NCI-H1048 (cell line): ENCODE measurements around the gene NTSR2.
A peak's percentile ranks its signal among the peaks of the same experiment; 100 is the strongest.

Source experiments
- DNase-seq: peaks from one replicate; lab custom pipeline; 2025; lab: John Stamatoyannopoulos, UW

NTSR2 gene

DNA sequence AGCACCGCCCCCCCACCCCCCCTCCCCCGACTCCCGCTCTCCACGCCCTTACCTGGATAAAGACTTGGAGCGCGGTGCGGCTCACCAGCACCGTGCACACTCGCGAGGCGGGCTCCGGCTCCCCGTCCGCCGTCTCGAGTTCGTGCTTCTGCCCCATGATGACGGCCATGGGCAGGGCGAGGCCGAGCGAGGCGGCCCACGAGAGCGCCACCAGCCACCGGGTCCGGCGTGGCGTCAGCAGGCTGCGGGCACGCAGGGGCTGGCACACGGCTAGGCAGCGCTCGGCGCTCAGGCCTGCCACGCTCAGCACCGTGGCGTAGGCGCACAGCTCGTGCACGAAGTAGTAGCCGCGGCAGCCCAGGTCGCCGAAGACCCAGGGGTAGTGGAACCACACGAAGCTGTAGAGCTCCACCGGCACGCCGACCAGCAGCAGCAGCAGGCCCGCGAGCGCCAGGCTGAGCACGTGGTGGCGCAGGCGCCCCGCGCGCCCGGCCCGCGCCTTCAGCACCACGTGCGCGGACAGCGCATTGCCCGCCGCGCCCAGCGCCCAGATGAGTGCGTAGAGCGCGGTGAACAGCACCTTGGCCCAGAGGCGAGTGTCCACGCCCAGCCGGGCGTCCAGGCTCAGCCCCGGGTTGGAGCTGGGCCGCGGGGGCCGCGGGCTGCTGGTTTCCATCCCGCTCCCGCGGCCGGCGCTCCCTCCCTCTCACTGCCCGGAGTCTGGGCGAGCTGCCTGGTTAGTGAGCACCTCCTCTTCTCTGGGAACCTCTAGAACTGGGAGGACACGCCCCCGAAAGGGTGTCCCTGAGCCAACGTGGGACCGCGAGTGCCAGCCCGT is at the start of gene NTSR2:
TSS of gene NTSR2 (minus strand) at position 742 of the 838 bp plus-strand sequence. CDS start at position 676, 66 bp downstream.
- DNase-seq = peak; percentile 38

GRCh38 chr2:11719230-11719977 is 49.4 kb upstream of the NTSR2 start:
- no peak for DNase-seq

DNA sequence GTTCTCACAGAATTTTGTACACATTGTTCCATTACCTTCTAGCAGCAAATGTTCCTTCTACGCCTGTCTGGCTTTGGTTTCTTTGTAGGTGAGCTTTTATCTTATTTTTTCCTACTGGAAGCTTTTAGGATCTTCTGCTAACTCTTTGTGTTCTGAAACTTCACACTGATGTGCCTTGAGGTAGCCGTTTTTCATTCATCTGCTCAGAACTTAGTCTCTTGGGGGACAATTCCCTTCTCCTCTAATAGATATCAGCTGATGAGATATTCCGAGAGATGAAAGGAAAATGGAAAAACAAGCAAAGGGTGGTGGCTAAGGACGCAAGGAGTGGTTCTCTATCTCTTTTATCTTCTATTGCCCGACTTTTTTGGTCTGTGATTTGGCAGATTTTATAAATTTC is 48.6 kb upstream of the NTSR2 start:
- no peak for DNase-seq

DNA sequence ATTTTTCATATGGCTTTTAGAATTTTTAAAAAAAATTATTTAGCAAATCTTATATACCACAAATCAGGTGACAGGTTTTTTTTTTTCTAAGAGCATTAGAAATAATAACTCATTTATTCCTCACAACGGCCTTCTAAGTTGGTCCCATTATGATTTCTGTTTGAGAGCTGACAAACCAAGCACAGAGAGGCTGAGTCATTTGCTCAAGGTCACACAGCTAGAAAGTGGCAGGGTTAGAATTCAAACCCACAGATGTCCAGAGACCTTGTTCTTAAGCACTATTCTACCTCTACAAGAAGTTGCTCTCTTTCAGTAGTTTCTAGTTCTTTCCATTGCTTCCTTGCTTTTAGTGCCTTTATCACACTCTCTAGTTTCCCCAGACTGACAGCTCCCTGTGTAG is 47.6 kb upstream of the NTSR2 start:
- DNase-seq = no peak

- no peak for DNase-seq
Observed at GRCh38 chr2:11716689-11717321, 46.8 kb upstream of the NTSR2 start.

- DNase-seq = no peak
Observed at GRCh38 chr2:11715987-11716652, 46.1 kb upstream of the NTSR2 start.

- no peak for DNase-seq
Observed at GRCh38 chr2:11713815-11714214, 43.8 kb upstream of the NTSR2 start.

- no peak for DNase-seq
Observed at GRCh38 chr2:11712866-11713265, 42.9 kb upstream of the NTSR2 start.

GRCh38 chr2:11711751-11712150 is 41.8 kb upstream of the NTSR2 start:
- no peak for DNase-seq

DNA sequence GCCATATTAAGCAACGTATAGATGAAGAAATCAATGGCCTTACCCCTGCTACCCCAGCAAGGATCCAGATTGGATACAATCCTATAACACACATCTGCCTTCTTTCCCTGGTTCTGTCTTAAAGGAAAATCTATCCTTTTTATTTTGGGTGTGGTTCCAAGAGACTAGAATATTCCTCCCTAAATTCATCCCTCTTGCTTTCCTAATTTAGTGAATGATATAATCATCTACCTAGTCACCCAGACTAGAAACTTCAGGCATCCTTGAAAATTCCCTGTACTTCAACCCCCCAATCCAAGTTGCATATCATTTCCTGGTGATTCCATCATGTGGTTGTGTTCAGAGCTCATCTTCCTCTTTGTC is 41.3 kb upstream of the NTSR2 start:
- DNase-seq = no peak

- DNase-seq = no peak
Observed at GRCh38 chr2:11710632-11711353, 40.8 kb upstream of the NTSR2 start.

GRCh38 chr2:11710210-11710609 is 40.2 kb upstream of the NTSR2 start:
- DNase-seq = no peak

DNA sequence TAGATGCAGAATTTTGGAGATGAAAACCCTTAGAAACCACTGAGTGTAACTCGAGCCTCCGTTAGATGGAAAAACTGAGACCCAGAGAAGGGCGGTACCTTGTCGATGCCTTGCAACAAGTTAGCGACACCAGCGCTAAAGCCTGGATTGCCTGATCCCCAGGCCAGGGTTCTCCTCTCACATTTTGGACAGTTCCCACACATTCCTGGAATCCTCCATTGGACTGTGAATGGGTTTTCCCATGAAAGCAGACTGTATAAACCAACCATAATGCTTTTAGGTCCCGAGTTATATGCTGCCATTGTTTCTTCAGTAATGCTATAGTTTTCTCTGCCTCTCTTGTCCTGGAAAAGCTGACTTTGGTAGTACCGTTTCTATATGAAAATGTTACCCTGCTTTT is 39.3 kb upstream of the NTSR2 start:
- no peak for DNase-seq

DNA sequence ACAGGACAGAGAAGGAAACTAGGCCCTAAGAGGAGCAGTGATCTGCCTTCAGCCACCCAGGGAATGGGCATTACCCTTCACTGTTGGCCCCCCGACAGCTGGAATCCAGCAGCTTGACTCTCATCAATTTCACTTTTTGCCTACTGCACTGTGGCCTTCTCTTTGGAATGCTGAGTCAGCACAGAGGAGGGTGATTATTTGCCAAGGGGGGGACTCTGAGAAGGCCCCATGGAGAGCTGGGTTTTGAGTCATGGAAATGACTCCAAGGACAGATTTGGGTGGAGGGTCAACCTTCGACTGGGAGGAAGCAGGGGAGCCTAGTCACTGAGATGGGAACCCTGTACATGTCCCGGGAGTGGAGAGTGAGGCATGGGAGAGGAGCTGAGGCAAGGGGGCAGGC is 38.1 kb upstream of the NTSR2 start:
- no peak for DNase-seq

DNA sequence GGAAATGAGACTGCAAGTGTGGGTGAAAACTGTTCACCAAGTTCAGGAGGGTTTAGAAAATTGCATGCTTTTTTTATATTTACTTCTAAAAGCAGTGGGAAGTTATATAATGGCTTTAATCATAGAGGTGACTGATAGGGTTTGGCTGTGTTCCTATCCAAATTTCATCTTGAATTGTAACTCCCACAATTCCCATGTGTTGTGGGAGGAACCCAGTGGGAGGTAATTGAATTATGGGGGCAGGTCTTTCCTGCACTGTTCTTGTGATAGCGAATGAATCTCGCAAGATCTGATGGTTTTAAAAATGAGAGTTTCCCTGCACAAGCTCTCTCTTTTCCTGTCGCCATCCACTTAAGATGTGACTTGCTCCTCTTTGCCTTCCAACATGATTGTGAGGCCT is 35.7 kb upstream of the NTSR2 start:
- no peak for DNase-seq

GRCh38 chr2:11705063-11705462 is 35.1 kb upstream of the NTSR2 start:
- no peak for DNase-seq

DNA sequence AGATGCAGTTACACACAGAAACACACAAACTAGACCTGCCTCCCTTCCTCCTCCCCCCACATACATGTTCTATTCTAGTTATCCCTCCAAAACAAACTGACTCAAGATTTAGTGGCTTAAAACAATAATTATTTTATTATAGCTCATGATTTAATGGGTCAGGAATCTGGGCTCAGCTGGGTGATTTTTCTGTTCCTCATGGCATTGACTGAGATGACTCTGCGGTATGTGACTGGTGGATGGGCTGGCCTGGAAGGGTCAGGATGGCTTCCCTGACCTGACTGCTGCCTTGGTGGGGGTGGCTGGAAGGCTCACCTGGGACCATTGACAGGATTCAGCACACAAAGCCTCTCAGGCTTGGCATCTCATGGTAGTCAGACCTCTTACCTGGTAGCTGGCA is 33.7 kb upstream of the NTSR2 start:
- DNase-seq = no peak

- no peak for DNase-seq
Observed at GRCh38 chr2:11702946-11703345, 33.0 kb upstream of the NTSR2 start.

GRCh38 chr2:11701751-11702301 is 31.8 kb upstream of the NTSR2 start:
- no peak for DNase-seq

DNA sequence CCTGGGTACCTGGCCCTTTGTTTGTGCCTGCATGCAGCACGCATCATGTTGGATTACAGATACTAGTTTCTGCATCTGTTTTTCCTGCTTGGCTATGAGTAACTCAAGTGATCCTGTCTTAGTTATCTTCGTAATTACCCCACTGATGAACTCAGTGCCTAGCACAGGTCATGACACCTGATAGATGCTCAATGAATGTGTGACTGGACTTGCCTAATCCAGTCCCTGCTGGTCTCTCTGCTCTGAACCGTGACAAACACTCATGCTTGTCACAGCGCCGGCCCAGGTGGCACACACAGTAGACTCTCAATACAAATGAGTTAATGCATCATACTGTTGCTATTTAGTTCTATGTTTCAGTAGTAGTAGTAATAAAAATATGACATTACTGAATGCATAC is 31.2 kb upstream of the NTSR2 start:
- DNase-seq = no peak
